ENCODE results near the gene PLA2G4F. TPM values are rescaled to one million over a fixed set of nuclear protein-coding genes. Genes with fewer than 3 reads are reported as not detected.
A peak's percentile ranks its signal among the peaks of the same experiment; 100 is the strongest.

PLA2G4F gene
- total RNA-seq, 4 donors from 2014 or later: 7.4 to 45.2 (median 36.6) TPM

DNA sequence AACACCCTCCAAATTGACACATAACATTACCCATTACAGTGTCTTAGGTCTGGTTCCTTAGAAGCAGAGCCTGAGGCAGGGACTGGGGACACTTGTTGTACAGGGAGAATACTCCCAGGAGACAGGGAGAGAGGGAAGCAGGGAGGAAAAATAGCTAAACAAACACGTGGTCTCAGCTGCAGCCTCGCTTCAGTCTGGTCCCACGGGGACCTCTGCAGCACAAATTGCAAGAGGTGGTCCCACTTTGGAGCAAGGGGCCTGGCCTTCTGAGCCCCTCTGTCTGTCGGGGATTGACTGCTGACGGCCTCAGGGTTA lies 37.0 kb downstream of the PLA2G4F start:
- no peaks in the 10 kb centered on the region for H3K9me3 ChIP-seq
- TF ChIP-seq, protein P1, sequence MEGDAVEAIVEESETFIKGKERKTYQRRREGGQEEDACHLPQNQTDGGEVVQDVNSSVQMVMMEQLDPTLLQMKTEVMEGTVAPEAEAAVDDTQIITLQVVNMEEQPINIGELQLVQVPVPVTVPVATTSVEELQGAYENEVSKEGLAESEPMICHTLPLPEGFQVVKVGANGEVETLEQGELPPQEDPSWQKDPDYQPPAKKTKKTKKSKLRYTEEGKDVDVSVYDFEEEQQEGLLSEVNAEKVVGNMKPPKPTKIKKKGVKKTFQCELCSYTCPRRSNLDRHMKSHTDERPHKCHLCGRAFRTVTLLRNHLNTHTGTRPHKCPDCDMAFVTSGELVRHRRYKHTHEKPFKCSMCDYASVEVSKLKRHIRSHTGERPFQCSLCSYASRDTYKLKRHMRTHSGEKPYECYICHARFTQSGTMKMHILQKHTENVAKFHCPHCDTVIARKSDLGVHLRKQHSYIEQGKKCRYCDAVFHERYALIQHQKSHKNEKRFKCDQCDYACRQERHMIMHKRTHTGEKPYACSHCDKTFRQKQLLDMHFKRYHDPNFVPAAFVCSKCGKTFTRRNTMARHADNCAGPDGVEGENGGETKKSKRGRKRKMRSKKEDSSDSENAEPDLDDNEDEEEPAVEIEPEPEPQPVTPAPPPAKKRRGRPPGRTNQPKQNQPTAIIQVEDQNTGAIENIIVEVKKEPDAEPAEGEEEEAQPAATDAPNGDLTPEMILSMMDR (IDR thresholded peaks at IDR 0.05): no peak
- no peak for TF ChIP-seq POLR2A (IDR thresholded peaks at IDR 0.05)
- no peaks in the 10 kb centered on the region for H3K36me3 ChIP-seq
- no peaks in the 10 kb centered on the region for H3K4me1 ChIP-seq
- peak overlapping the region in 2 of 4 donors; percentile 18 to 36 for H3K27ac ChIP-seq
- peak overlapping the region in 1 of 4 donors; percentile 18 for H3K4me3 ChIP-seq
- H3K27me3 ChIP-seq: no peaks in the 10 kb centered on the region
- DNase-seq: peak in 1 of 3 donors; percentile 7

DNA sequence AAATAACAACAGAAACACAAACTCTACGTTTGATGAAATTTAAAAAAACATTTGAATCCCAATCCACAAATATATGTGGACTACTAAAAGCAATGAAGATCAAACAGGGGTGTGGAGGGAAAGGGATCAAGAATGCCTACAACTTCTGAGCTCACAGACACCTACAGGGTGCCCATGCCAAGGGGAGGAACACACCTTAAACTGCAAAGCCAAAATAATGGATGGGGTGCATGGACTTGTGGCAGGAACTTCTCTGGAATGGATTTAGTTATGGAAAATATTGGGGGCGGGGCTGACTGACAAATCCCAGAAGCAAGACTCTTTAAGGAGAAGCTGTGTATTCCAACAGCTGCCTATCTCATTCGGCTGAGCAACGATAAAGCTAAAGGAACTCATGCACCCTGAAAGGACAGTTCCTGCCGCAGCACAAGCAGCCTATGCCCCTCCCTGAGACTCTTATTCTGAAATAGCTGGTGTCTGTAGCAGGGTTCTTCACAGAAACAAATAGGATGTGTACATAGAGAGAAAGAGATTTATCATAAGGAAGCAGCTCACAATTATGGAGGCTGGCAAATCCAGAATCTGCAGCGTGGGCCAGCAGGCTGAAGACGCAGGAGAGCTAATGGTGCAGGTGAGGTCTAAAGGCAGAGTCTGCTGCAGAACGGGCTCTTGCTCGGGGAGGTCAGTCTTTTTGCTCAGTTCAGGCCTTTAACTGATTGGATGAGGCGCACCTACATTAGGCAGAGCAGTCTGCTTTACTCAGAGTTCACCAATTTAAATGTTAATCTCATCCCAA lies 37.6 kb downstream of the PLA2G4F start:
- Histone ChIP-seq H3K9me3 (no peaks in the 10 kb centered on the region), H3K36me3 (no peaks in the 10 kb centered on the region), H3K27ac (peak overlapping the region in 2 of 4 donors; percentile 18 to 36), H3K4me3 (peak overlapping the region in 1 of 4 donors; percentile 18), H3K4me1 (no peaks in the 10 kb centered on the region), H3K27me3 (no peaks in the 10 kb centered on the region)
- TF ChIP-seq POLR2A (IDR thresholded peaks at IDR 0.05): no peak
- TF ChIP-seq, protein P1 (IDR thresholded peaks at IDR 0.05): no peak
- peak in 1 of 3 donors; percentile 10 for DNase-seq

DNA sequence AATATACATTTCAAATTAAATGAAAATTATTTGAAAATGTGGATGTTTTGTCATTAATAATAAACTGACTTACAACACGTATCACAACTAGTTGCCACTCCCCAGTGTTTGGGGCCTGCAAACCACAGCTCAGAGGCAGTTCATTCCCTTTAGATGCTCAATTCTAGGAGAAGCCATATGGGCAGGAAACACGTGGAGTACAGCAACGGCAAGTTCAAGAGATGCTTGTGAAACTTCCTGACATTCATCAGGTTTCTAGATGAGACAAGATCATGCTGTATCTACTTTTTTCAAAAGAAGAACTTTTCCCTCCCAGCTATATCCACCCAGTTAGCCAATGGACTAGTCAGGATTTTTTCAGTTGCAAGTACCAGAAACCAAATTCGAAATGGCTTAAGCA lies 44.5 kb downstream of the PLA2G4F start:
- H3K4me1 ChIP-seq: no peaks in the 10 kb centered on the region
- H3K27me3 ChIP-seq: no peaks in the 10 kb centered on the region
- H3K27ac ChIP-seq: no peak overlapping the region
- H3K4me3 ChIP-seq: no peak overlapping the region
- no peak for TF ChIP-seq POLR2A (IDR thresholded peaks at IDR 0.05)
- TF ChIP-seq, protein P1 (IDR thresholded peaks at IDR 0.05): no peak
- no peaks in the 10 kb centered on the region for H3K9me3 ChIP-seq
- DNase-seq: no peak
- H3K36me3 ChIP-seq: no peaks in the 10 kb centered on the region

DNA sequence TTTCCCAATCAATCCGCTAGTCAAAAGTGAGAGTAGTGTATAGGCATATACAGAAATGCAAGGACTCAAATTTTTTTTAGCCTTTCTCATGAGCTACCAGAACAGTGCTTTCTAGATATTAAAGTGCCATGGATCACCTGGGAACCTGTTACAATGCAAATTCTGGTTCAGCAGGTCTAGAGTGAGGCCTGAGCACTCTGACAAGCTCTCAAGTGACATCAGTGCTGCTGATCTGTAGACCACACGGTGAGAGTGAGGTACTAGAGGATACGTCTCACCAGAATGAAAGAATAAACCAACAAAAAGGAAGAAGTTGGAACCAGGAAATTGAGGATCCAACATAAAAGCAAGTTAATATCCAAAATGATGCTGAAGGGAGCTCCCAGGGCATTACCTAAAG lies 46.1 kb downstream of the PLA2G4F start:
- Histone ChIP-seq H3K9me3 (no peaks in the 10 kb centered on the region), H3K4me3 (no peak overlapping the region), H3K27me3 (no peaks in the 10 kb centered on the region), H3K4me1 (peaks cover 0 to 4% (median 0%) of the 10 kb centered on the region in 4 donors), H3K27ac (no peak overlapping the region), H3K36me3 (no peaks in the 10 kb centered on the region)
- no peak for DNase-seq
- TF ChIP-seq, protein P1 (IDR thresholded peaks at IDR 0.05): no peak
- TF ChIP-seq POLR2A (IDR thresholded peaks at IDR 0.05): no peak

DNA sequence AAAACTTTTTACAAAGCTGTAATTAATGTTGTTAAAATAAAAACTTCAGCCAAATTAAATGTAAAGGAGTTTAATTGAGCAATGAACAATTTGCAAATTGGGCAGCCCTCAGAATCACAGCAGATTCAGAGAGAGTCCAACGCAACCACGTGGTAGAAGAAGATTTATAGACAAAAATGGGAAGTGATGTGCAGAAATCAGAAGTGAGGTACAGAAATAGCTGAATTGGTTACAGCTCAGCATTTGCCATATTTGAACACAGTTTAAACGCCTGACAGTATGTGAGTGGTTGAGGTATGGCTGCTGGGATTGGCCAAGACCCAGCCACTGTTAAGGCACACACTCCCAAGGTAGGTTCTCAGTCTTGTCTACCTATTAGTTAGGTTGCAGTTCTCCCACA lies 47.6 kb downstream of the PLA2G4F start:
- DNase-seq: no peak
- TF ChIP-seq, protein P1 (IDR thresholded peaks at IDR 0.05): no peak
- TF ChIP-seq POLR2A (IDR thresholded peaks at IDR 0.05): no peak
- H3K27me3 ChIP-seq: no peaks in the 10 kb centered on the region
- no peaks in the 10 kb centered on the region for H3K9me3 ChIP-seq
- no peak overlapping the region for H3K4me3 ChIP-seq
- H3K4me1 ChIP-seq: peaks cover 0 to 4% (median 0%) of the 10 kb centered on the region in 4 donors
- H3K27ac ChIP-seq: no peak overlapping the region
- H3K36me3 ChIP-seq: no peaks in the 10 kb centered on the region
